K562 (cell line): Measurements from ENCODE around the gene MAMDC4. TPM values are rescaled to one million over a fixed set of nuclear protein-coding genes. Genes with fewer than 3 reads are reported as not detected.

Source experiments
- ATF1 ChIP-seq, 2 experiments: fragments of 450-650 bp in 1 of 2; IDR thresholded peaks; 2 replicates each; pipeline ENCODE4 v1.6.1; 2016; ENCODE audit warnings: missing compliant biosample characterization in 1 of 2, missing genetic modification characterization in 1 of 2
- ERF ChIP-seq: fragments of 450-650 bp; formaldehyde crosslinking; IDR thresholded peaks from 2 replicates; pipeline ENCODE4 v1.4.0; 2020; ENCODE audit warnings: mild to moderate bottlenecking, mixed read lengths
- HDGF ChIP-seq: fragments of 450-650 bp; IDR thresholded peaks from 2 replicates; pipeline ENCODE4 v1.6.1; 2016
- HMG20B ChIP-seq: fragments of 250-450 bp; sonication (Bioruptor Pico); IDR thresholded peaks from 2 replicates; pipeline ENCODE4 v1.5.0; 2021; ENCODE audit warnings: mild to moderate bottlenecking
- KAT7 ChIP-seq: sonication (generic); formaldehyde crosslinking; IDR thresholded peaks from 2 replicates; pipeline ENCODE4 v1.8.0; 2022; ENCODE audit warnings: missing genetic modification reagents, mild to moderate bottlenecking, borderline replicate concordance
- KLF13 ChIP-seq: fragments of 450-650 bp; IDR thresholded peaks from 2 replicates; pipeline ENCODE4 v1.6.1; 2016; ENCODE audit warnings: missing genetic modification characterization, low read depth, mild to moderate bottlenecking, missing compliant biosample characterization, moderate library complexity, borderline replicate concordance
- NR2C2 ChIP-seq, 2 experiments: fragments of 200-800 bp in 1 of 2; sonication (Bioruptor generic) in 1 of 2; sonication (generic) in 1 of 2; formaldehyde crosslinking in 1 of 2; IDR thresholded peaks; 2 replicates each; pipeline versions ENCODE4 v1.6.1 to v1.8.0; 2016 to 2022; ENCODE audit warnings: mild to moderate bottlenecking in 1 of 2, missing compliant biosample characterization in 1 of 2, missing genetic modification characterization in 1 of 2, missing genetic modification reagents in 1 of 2
- NRF1 ChIP-seq, 2 experiments: fragments of 450-650 bp; IDR thresholded peaks in 1 of 2; conservative IDR thresholded peaks in 1 of 2; 2 replicates each; pipeline ENCODE4 v1.6.1; 2014; ENCODE audit warnings: mild to moderate bottlenecking in 2 of 2
- PHF20 ChIP-seq: fragments of 450-650 bp; IDR thresholded peaks from 2 replicates; pipeline ENCODE4 v1.6.1; 2018; ENCODE audit not compliant: partially characterized antibody
- RAD51 ChIP-seq: fragments of 450-650 bp; IDR thresholded peaks from 2 replicates; pipeline ENCODE4 v1.7.1; 2016; ENCODE audit warnings: low read depth, mild to moderate bottlenecking, borderline replicate concordance
- RB1 ChIP-seq: fragments of 450-650 bp; IDR thresholded peaks from 2 replicates; pipeline ENCODE4 v1.6.1; 2017; ENCODE audit warnings: low read depth, mild to moderate bottlenecking
- RFX1 ChIP-seq: fragments of 450-650 bp; IDR thresholded peaks from 2 replicates; pipeline ENCODE4 v1.6.1; 2016; ENCODE audit warnings: mild to moderate bottlenecking, moderate library complexity
- ZFX ChIP-seq: sonication (generic); formaldehyde crosslinking; IDR thresholded peaks from 2 replicates; pipeline ENCODE4 v1.8.0; 2022; ENCODE audit warnings: mild to moderate bottlenecking, missing genetic modification reagents, moderate library complexity
- ZNF354B ChIP-seq: fragments of 250-450 bp; sonication (Bioruptor Pico); IDR thresholded peaks from 2 replicates; pipeline ENCODE4 v1.4.0; 2020
- polyA plus RNA-seq, 8 experiments: library from polyadenylated mRNA; depleted of rRNA in 4 of 8; stranded (reverse) in 5 of 8; unstranded in 3 of 8; fragments of >200 nt; fragmentation: Nextera tagmentation in 2 of 8; fragmentation: Illumina TruSeq in 1 of 8; extraction: Ambion mirVana in 2 of 8; extraction: Trizol in 1 of 8; gene quantifications; 2 replicates each; pipeline versions ENCODE4 v1.2.1 to v1.2.3, GENCODE V29; 2011 to 2014; ENCODE audit warnings: inconsistent platforms in 1 of 8, missing spikeins in 1 of 8
- total RNA-seq, 7 experiments: library from RNA; depleted of rRNA in 6 of 7; stranded (reverse); fragments of >200 nt in 6 of 7; fragmentation: Illumina TruSeq in 2 of 7; extraction: Trizol in 2 of 7; gene quantifications; 2 replicates each; pipeline versions ENCODE4 v1.2.1 to v1.2.3, GENCODE V29; 2011 to 2021; ENCODE audit warnings: low replicate concordance in 1 of 7
- TF ChIP-seq, protein P1 (sequence below): fragments of 250-450 bp; sonication (Bioruptor Pico); IDR thresholded peaks from 2 replicates; pipeline ENCODE4 v1.8.0; 2021; ENCODE audit warnings: moderate library complexity, mild to moderate bottlenecking, inconsistent platforms
- TF ChIP-seq, protein P2 (sequence below): sonication (generic); formaldehyde crosslinking; IDR thresholded peaks from 2 replicates; pipeline ENCODE4 v1.5.0; 2020; ENCODE audit warnings: missing genetic modification reagents
- TF ChIP-seq, protein P3 (sequence below): sonication (generic); formaldehyde crosslinking; IDR thresholded peaks from 2 replicates; pipeline ENCODE4 v1.8.1; 2023; ENCODE audit warnings: mild to moderate bottlenecking, missing genetic modification reagents
- TF ChIP-seq, protein P4 (sequence below): fragments of 200-800 bp; sonication (Bioruptor generic); IDR thresholded peaks from 2 replicates; pipeline ENCODE4 v1.6.1; 2017; ENCODE audit warnings: missing genetic modification characterization, missing compliant biosample characterization
- TF ChIP-seq, protein P5 (sequence below): fragments of 250-450 bp; sonication (Bioruptor Pico); IDR thresholded peaks from 2 replicates; pipeline ENCODE4 v1.4.0; 2020; ENCODE audit warnings: mild to moderate bottlenecking, moderate library complexity

MAMDC4 gene
- total and polyA plus RNA-seq, 9 of the 15 experiments (the other 6 are each of a cell fraction or from before 2014, with no cell fraction given): 0.03 to 10.8 (median 1.5) TPM

DNA sequence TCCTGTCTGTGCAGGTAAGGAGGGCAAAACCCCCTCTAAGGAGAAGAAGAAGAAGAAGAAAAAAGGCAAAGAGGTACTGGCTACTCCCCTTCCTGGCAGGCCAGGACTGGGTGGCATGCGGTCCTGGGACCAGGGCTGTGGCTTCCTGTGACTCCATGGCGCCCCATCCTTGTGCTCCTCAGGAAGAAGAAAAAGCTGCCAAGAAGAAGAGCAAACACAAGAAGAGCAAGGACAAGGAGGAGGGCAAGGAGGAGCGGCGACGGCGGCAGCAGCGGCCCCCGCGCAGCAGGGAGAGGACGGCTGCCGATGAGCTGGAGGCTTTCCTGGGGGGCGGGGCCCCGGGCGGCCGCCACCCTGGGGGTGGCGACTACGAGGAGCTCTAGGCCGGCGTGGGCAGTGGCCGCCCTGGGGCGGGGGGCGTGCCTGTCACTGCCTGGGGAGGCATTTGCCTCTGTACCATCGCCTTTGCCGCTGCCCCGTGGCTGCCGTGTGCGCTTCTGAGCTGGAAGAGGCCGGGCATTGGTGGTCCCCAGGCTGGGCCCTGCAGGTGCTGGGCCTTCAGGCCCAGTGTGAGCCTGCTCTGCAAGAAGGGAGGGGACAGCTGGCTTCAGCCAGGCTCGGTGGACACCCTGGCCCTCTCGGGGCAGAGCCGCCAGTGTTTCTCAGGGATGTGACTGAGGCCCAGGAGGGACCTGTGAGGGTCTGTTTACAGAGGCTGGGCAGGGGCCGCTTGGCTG is 11.8 kb upstream of the MAMDC4 start (continued):
- TF ChIP-seq ERF (CRISPR knock-in tag): no peak
- TF ChIP-seq HDGF: 0 out of 2 replicates have a peak, but pooled peaks have one; percentile 37
- TF ChIP-seq, protein P1, sequence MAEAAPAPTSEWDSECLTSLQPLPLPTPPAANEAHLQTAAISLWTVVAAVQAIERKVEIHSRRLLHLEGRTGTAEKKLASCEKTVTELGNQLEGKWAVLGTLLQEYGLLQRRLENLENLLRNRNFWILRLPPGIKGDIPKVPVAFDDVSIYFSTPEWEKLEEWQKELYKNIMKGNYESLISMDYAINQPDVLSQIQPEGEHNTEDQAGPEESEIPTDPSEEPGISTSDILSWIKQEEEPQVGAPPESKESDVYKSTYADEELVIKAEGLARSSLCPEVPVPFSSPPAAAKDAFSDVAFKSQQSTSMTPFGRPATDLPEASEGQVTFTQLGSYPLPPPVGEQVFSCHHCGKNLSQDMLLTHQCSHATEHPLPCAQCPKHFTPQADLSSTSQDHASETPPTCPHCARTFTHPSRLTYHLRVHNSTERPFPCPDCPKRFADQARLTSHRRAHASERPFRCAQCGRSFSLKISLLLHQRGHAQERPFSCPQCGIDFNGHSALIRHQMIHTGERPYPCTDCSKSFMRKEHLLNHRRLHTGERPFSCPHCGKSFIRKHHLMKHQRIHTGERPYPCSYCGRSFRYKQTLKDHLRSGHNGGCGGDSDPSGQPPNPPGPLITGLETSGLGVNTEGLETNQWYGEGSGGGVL (CRISPR knock-in tag): no peak
- TF ChIP-seq KLF13 (tag): peak; percentile 58; the same call in 1 of the 2 replicates
- TF ChIP-seq, protein P2, sequence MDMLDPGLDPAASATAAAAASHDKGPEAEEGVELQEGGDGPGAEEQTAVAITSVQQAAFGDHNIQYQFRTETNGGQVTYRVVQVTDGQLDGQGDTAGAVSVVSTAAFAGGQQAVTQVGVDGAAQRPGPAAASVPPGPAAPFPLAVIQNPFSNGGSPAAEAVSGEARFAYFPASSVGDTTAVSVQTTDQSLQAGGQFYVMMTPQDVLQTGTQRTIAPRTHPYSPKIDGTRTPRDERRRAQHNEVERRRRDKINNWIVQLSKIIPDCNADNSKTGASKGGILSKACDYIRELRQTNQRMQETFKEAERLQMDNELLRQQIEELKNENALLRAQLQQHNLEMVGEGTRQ (CRISPR knock-in tag): no peak
- no peak for TF ChIP-seq PHF20
- TF ChIP-seq ATF1 (CRISPR knock-in tag; IDR thresholded peaks at IDR 0.05): no peak
- peak; percentile 14; the same call in 1 of the 2 replicates for TF ChIP-seq ATF1 (tag; IDR thresholded peaks at IDR 0.05)
- TF ChIP-seq ZFX (CRISPR knock-in tag): peak; percentile 40
- peak; percentile 53 to 65; a peak in 3 of 4 replicates for TF ChIP-seq NRF1 (conservative IDR thresholded peaks at IDR 0.05 in 1 of 2, IDR thresholded peaks at IDR 0.05 in 1 of 2)
- no peak for TF ChIP-seq ZNF354B (CRISPR knock-in tag)
- TF ChIP-seq HMG20B (CRISPR knock-in tag): no peak
- TF ChIP-seq NR2C2 (CRISPR knock-in tag; IDR thresholded peaks at IDR 0.05): no peak
- no peak for TF ChIP-seq NR2C2 (tag; IDR thresholded peaks at IDR 0.05)
- TF ChIP-seq, protein P3, sequence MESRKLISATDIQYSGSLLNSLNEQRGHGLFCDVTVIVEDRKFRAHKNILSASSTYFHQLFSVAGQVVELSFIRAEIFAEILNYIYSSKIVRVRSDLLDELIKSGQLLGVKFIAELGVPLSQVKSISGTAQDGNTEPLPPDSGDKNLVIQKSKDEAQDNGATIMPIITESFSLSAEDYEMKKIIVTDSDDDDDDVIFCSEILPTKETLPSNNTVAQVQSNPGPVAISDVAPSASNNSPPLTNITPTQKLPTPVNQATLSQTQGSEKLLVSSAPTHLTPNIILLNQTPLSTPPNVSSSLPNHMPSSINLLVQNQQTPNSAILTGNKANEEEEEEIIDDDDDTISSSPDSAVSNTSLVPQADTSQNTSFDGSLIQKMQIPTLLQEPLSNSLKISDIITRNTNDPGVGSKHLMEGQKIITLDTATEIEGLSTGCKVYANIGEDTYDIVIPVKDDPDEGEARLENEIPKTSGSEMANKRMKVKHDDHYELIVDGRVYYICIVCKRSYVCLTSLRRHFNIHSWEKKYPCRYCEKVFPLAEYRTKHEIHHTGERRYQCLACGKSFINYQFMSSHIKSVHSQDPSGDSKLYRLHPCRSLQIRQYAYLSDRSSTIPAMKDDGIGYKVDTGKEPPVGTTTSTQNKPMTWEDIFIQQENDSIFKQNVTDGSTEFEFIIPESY (CRISPR knock-in tag): 0 out of 2 replicates have a peak, but pooled peaks have one; percentile 45
- TF ChIP-seq, protein P4, sequence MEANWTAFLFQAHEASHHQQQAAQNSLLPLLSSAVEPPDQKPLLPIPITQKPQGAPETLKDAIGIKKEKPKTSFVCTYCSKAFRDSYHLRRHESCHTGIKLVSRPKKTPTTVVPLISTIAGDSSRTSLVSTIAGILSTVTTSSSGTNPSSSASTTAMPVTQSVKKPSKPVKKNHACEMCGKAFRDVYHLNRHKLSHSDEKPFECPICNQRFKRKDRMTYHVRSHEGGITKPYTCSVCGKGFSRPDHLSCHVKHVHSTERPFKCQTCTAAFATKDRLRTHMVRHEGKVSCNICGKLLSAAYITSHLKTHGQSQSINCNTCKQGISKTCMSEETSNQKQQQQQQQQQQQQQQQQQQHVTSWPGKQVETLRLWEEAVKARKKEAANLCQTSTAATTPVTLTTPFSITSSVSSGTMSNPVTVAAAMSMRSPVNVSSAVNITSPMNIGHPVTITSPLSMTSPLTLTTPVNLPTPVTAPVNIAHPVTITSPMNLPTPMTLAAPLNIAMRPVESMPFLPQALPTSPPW (CRISPR knock-in tag): peak; percentile 46
- no peak for TF ChIP-seq RFX1
- no peak for TF ChIP-seq RB1
- no peak for TF ChIP-seq KAT7 (CRISPR knock-in tag)
- TF ChIP-seq RAD51: no peak
- TF ChIP-seq, protein P5, sequence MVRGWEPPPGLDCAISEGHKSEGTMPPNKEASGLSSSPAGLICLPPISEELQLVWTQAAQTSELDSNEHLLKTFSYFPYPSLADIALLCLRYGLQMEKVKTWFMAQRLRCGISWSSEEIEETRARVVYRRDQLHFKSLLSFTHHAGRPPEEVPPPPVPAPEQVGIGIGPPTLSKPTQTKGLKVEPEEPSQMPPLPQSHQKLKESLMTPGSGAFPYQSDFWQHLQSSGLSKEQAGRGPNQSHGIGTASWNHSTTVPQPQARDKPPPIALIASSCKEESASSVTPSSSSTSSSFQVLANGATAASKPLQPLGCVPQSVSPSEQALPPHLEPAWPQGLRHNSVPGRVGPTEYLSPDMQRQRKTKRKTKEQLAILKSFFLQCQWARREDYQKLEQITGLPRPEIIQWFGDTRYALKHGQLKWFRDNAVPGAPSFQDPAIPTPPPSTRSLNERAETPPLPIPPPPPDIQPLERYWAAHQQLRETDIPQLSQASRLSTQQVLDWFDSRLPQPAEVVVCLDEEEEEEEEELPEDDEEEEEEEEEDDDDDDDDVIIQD (CRISPR knock-in tag): no peak
